Measurements from ENCODE around the gene CA6.

GRCh38 chr1:8989061-8989460 is 43.4 kb downstream of the CA6 start:
- no peak for TF ChIP-seq ZFP36 (IDR thresholded peaks at IDR 0.05; ENCODE audit: borderline replicate concordance, partially characterized antibody)
- TF ChIP-seq POLR2A (IDR thresholded peaks at IDR 0.05; ENCODE audit: low read length), result no peak
- no peak for TF ChIP-seq CTCF (IDR thresholded peaks at IDR 0.05)
- no peak for TF ChIP-seq EP300 (IDR thresholded peaks at IDR 0.05)

Measured in A549 (cell line).